Chondrocyte (in vitro differentiated cells): ENCODE measurements around the gene CEP104. TPM values are rescaled to one million over a fixed set of nuclear protein-coding genes. Genes with fewer than 3 reads are reported as not detected.

Source experiments
- DNase-seq: peaks from one replicate; pipeline ENCODE4 v3.0.0; 2021; ENCODE audit warnings: mixed read lengths, low spot score
- H3K27ac Mint-ChIP-seq: one replicate; pipeline ENCODE4 v1.8.0; 2021; ENCODE audit warnings: mild to moderate bottlenecking, moderate library complexity, mixed read lengths; ENCODE audit not compliant: unreplicated experiment
- H3K27me3 Mint-ChIP-seq: 2 replicates; pipeline ENCODE4 v1.8.0; 2021; ENCODE audit warnings: low read depth, mixed read lengths
- H3K36me3 Mint-ChIP-seq: 2 replicates; pipeline ENCODE4 v1.8.0; 2021; ENCODE audit warnings: low read depth, mixed read lengths
- H3K4me1 Mint-ChIP-seq: 2 replicates; pipeline ENCODE4 v1.8.0; 2021; ENCODE audit warnings: low read depth, mild to moderate bottlenecking, mixed read lengths
- H3K4me3 Mint-ChIP-seq: one replicate; pipeline ENCODE4 v1.8.0; 2021; ENCODE audit warnings: mild to moderate bottlenecking, moderate library complexity, mixed read lengths; ENCODE audit not compliant: unreplicated experiment
- H3K9me3 Mint-ChIP-seq: 2 replicates; pipeline ENCODE4 v1.8.0; 2021; ENCODE audit warnings: low read depth, mixed read lengths
- CTCF ChIP-seq: fragments of 200-600 bp; sonication (generic); IDR thresholded peaks from 2 replicates; pipeline ENCODE4 v1.5.0; 2021; ENCODE audit warnings: antibody characterized with exemption, mild to moderate bottlenecking, moderate library complexity
- total RNA-seq: library from RNA; stranded (reverse); gene quantifications from 3 replicates; pipeline ENCODE4 v1.2.1, GENCODE V29; 2021

The CEP104 gene
- total RNA-seq, 1 donor from 2014 or later: 37.4 TPM

GRCh38 chr1:3880429-3881192 lies 23.6 kb upstream of the CEP104 start:
- Mint-ChIP-seq H3K27ac (no peak overlapping the region), H3K36me3 (peaks cover 31% of the 10 kb centered on the region), H3K4me3 (no peak overlapping the region), H3K4me1 (no peaks in the 10 kb centered on the region), H3K27me3 (no peaks in the 10 kb centered on the region), H3K9me3 (peaks cover 10% of the 10 kb centered on the region)
- TF ChIP-seq CTCF: no peak
- DNase-seq: peak; percentile 52

- no peak overlapping the region for H3K4me3 Mint-ChIP-seq
- no peaks in the 10 kb centered on the region for H3K4me1 Mint-ChIP-seq
- no peak for TF ChIP-seq CTCF
- H3K27ac Mint-ChIP-seq: no peak overlapping the region
- H3K9me3 Mint-ChIP-seq: peaks cover 10% of the 10 kb centered on the region
- peaks cover 33% of the 10 kb centered on the region for H3K36me3 Mint-ChIP-seq
- no peaks in the 10 kb centered on the region for H3K27me3 Mint-ChIP-seq
- peak; percentile 46 for DNase-seq
These were observed 22.9 kb upstream of the CEP104 start for GRCh38 chr1:3879787-3880428.

- no peak overlapping the region for H3K4me3 Mint-ChIP-seq
- DNase-seq: peak; percentile 51
- TF ChIP-seq CTCF: no peak
- no peaks in the 10 kb centered on the region for H3K4me1 Mint-ChIP-seq
- no peaks in the 10 kb centered on the region for H3K27me3 Mint-ChIP-seq
- H3K27ac Mint-ChIP-seq: no peak overlapping the region
- H3K36me3 Mint-ChIP-seq: peaks cover 29% of the 10 kb centered on the region
- peaks cover 10% of the 10 kb centered on the region for H3K9me3 Mint-ChIP-seq
These were observed 22.1 kb upstream of the CEP104 start for GRCh38 chr1:3879099-3879498.

GRCh38 chr1:3876716-3877115 lies 19.7 kb upstream of the CEP104 start:
- TF ChIP-seq CTCF: no peak

GRCh38 chr1:3874736-3875135 lies 17.7 kb upstream of the CEP104 start:
- TF ChIP-seq CTCF: no peak
- Mint-ChIP-seq H3K9me3 (peaks cover 10% of the 10 kb centered on the region), H3K27ac (no peak overlapping the region), H3K4me3 (no peak overlapping the region), H3K36me3 (peaks cover 28% of the 10 kb centered on the region), H3K4me1 (no peaks in the 10 kb centered on the region), H3K27me3 (no peaks in the 10 kb centered on the region)
- peak; percentile 27 for DNase-seq

More at GRCh38 chr1:3876716-3877115, 19.7 kb upstream of the CEP104 start:
- no peak overlapping the region for H3K27ac Mint-ChIP-seq
- H3K27me3 Mint-ChIP-seq: no peaks in the 10 kb centered on the region
- no peaks in the 10 kb centered on the region for H3K4me1 Mint-ChIP-seq
- peaks cover 32% of the 10 kb centered on the region for H3K36me3 Mint-ChIP-seq
- H3K4me3 Mint-ChIP-seq: no peak overlapping the region
- H3K9me3 Mint-ChIP-seq: peaks cover 10% of the 10 kb centered on the region
- DNase-seq: peak; percentile 78
